SKM-1 treated with dmso at 0.1 percent for 144 hours (cell line): Measurements from ENCODE around the gene SLC26A8.
"Not testable (repeated sequence)": the region's sequence is repeated elsewhere in the genome, so short reads cannot be mapped to it uniquely, and the experiment has no call there.

Source experiments
- DNase-seq: peaks from one replicate; lab custom pipeline; 2025; ENCODE audit not compliant: unreplicated experiment; lab: John Stamatoyannopoulos, UW

The SLC26A8 gene

DNA sequence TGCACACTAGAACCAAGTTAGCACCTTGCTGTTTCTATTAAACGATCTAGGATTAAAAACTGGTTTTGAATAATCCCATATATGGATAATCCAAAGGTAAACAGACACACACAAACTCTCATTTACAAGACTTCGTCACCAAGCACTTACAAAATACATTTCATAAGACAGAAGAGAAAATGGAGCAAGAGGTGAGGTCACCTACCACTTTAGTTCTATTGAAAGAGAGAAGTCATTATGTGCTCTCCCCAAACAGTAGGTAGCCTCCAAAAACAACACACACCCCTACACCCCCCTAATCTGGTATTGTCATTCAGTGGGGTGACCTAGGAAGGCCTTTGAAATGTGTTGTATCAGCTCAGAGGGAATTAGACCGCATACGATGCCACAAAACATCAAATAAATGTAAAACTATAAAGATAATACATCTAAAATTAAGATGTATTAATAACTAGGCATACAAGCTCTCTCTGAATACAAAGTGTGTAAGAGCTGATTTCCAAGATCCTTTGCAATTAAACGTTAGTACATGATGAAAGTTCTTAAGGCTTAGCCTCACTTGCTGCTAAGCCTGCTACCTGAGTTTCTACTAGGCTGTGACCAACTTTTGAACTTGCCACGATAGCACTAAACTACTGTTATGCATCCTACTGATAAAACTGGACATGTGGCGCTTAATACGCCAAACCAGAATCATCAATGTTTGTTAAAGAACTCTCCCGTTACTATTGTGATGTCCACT, 105.2 kb downstream of the SLC26A8 start:
- peak; percentile 78 for DNase-seq

DNA sequence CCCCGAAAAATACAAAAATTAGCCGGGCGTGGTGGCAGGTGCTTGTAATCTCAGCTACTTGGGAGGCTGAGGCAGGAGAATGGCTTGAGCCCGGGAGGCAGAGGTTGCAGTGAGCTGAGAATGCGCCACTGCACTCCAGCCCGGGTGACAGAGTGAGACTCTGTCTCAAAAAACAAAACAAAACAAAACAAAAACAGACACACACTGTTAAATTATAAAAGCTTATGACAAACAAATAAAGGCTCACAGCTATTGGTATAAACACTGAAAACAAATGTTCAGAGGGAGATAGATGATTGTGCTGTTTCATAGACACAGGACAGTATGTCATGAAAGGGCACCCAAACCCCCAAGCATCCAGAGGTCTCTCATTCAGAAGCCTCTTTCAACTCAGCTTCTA, 107.5 kb downstream of the SLC26A8 start:
- not testable (repeated sequence) for DNase-seq

DNA sequence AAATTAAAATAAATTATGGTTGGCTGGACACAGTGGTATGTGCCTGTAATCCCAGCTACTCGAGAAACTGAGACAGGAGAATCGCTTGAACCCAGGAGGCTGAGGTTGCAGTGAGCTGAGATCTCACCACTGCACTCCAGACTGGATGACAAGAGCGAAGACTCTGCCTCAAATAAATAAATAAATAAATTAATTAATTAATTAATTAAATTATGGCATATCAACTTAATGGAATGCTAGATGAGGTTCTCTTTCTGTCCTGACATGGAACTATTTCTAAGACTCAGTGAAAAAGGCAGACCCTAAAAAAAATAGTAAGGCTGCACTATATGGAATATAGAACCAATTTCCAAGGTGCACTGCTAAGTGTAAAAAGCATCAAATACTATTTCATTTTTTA, 108.4 kb downstream of the SLC26A8 start:
- DNase-seq = no peak

DNA sequence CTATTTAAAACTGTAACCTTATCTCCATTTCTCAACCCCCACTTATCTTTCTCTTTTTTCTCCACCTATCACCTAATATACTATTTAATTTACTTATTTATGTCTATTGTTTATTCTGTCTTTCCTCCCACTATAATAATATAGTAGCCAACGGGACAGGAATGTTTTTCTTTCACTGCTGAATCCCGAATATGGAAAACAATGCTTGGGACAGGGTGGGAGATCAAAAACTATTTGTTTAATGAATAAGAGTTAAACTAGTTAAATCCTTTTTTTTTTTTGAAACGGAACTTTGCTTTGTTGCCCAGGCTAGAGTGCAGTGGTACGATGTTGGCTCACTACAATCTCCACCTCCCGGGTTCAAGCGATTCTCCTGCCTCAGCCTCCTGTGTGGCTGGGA, 109.9 kb downstream of the SLC26A8 start:
- no peak for DNase-seq

DNA sequence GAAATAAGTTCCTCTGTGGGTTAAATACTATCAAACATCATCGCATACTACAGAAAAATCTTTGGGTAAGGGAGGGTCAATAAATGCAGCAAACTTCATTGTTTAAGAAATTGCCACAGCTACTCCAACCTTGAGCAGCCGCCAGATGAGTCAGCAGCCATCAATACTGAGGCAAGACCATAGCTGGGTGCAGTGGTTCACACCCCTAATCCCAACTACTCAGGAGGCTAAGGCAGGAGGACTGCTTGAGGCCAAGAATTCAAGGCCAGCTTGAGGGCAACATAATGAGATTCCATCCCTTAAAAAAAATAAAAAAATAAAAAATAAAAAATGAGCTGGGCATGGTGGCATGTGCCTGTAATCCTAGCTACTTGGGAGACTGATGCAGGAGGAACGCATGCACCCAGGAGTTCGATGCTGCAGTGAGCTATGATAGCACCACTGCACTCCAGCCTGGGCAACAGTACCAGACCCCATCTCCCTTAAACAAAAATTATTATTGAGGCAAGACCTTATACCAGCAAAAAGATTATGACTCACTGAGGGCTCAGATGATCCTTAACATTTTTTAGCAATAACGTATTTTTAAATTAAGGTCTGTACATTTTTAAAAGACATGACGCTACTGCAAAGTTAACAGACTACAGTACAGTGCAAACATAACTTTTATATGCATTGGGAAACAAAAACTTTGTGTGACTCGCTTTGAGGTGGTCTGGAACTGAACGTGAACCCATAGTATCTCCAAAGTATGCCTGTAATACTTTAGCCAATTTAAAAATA, 112.4 kb downstream of the SLC26A8 start:
- DNase-seq = no peak

DNA sequence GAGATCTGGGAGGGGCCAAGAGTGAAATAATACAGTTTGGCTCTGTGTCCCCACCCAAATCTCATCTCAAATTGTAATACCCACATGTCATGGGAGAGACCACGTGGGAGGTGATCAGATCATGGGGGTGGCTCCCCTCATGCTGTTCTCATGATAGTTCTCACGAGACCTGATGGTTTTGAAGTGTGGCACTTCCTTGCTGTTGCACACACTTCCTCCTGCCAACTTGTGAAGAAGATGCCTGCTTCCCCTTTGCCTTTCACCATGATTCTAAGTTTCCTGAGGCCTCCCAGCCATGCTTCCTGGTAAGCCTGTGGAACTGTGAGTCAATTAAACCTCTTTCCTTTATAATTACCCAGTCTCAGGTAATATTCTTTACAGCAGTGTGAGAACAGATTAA, 114.9 kb downstream of the SLC26A8 start:
- DNase-seq = not testable (repeated sequence)

DNA sequence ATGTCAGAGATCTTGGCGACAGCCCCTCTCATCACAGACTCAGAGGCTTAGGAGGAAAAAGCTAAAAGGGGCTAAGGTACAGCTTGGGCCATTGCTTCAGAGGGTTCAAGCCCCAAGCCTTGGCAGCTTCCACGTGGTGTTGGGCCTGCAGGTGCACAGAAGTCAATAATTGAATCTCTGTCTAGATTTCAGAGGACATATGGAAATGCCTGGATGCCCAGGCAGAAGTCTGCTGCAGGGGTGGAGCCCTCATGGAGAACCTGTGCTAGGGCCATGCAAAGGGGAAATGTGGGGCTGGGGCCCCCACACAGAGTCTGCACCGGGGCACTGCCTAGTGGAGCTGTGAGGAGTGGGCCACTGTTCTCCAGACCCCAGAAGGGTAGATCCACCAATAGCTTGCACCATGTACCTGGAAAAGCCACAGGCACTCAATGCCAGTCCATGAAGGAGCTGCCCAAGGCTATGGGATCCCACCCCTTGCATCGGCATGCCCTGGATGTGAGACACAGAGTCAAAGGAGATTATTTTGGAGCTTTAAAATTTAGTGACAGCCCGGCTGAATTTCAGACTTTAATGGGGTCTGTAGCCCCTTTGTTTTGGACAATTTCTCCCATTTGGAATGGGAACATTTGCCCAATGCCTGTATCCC, 115.6 kb downstream of the SLC26A8 start:
- not testable (repeated sequence) for DNase-seq

DNA sequence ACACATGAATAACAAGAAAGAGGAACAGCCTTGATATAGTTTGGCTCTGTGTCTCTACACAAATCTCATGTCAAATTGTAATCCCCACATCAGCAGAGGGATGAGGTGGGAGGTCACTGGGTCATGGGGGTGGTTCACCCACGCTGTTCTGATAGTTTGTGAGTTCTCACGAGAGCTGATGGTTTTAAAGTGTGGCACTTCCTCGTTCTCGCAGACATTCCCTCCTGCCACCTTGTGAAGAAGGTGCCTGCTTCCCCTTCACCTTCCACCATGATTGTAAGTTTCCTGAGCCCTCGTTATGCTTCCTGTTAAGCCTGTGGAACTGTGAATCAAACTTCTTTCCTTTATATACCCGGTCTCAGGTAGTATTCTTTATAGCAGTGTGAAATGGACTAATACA, 116.7 kb downstream of the SLC26A8 start:
- no peak for DNase-seq

DNA sequence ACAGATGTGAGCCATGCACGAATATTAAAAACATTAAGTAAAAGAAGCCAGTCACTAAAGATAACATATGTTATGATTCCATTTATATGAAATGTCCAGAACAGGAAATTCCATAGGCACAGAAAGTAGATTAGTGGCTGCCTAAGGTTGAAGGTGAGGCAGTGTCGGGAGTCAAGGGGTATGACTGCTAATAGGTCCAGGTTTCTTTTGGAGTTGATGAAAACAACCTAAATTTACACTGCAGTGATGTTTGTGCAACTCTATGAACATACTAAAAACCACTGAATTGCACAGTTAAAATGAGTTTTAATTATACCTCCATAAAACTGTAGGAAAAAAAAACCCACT, 118.0 kb downstream of the SLC26A8 start:
- DNase-seq = no peak

DNA sequence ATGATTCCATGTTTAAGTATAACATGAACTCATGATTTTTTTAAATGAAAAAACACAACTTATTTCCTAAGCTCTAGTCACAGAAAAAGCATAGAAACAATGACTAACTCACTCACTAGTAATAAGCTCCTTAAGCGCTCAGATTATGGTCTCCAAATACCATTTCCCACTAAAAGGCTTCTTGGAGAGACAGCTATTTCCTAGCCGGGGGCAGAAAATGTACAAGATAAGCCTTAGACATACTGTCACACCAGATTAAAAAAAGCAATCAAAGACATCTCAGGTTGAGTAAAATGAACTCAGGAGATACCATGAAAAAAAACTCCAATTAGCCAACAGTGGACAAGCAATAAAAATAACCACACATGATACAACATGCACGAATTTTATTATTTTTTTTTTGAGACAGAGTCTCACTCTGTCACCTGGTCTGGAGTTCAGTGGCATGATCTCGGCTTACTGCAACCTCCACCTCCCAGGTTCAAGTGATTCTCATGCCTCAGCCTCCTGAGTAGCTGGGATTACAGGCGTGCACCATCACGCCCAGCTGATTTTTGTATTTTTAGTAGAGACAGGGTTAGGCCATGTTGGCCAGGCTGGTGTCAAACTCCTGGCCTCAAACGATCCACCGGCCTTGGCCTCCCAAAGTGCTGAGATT, 118.5 kb downstream of the SLC26A8 start:
- DNase-seq = no peak

DNA sequence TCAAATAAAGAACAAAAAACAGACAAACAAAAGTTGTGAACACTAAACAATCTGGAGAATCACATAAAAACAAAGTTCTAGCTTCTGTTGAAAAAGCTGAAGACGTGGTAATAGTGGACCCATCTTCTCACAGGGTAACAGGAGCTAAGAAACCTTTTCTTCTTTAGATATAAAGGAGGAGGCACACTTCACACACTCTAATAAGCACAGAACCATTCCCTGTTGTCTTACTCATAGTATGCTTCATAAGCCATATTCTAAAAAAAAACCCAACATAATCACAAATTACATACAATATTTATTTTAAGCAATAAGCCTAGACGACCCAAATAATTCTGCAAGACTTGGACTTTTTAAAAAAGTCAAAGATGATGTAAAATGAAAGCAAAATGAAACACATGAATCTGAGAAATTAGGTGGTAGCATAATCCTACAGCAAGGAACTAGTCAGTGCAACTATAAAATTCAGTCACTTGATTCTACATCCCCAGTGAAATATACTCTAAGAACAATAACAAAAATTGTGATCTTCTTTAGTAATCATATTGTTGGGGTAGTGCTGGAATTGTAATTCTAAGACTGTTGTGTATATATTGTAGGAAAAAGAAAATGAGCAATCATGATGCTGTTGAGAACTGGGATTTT, 119.2 kb downstream of the SLC26A8 start:
- DNase-seq = no peak

DNA sequence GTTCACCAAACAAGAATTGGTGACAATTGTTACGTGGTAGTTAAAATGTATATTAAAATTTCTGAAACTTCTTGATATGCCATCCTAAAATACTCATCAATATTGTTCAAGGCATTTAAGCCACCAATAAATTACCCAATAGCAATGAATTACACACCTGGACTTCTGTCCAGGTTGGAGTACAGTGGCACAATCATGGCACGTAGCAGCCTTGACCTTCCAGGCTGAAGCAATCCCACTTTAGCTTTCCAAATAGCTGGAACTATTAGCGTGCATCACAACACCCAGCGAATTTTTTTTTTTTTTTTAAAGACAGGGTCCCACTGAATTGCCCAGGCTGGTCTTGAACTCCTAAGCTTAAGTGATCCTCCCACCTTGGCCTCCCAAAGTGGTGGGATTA, 120.8 kb downstream of the SLC26A8 start:
- no peak for DNase-seq

DNA sequence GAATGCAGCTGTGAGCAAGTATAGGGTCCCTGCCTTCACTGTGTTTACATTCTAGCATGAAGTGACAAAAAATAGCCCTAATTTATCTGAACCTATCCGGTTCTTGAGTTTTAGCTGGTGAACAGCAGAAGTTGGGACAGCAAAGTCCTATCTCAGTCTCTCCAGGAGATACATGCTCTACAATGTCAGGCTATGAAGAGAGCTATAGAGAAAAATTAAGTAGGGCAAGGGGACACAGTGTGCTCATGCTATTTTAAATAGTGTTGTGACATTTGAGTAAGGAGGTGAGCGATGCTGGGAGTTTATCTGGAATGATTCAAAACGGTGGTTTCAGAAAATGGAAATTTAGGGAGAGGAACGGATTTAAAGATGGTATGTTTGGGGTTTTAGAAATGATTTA, 124.0 kb downstream of the SLC26A8 start:
- DNase-seq = no peak

DNA sequence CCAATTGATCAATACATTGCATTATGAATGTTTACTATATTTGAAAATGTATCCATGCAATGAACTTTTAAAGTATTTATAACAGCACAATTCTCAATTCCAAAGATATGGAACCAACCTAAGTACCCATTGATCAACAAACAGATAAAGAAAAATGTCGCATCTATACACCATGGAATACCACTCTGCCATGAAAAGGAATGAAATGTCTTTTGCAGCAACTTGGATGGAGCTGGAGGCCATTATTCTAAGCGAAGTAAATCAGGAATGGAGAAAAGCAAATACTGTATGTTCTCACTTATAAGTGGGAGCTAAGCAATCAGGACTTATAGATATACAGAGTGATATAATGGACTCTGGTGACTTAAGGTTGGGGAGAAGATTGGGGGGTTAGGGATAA, 126.4 kb downstream of the SLC26A8 start:
- DNase-seq = no peak

DNA sequence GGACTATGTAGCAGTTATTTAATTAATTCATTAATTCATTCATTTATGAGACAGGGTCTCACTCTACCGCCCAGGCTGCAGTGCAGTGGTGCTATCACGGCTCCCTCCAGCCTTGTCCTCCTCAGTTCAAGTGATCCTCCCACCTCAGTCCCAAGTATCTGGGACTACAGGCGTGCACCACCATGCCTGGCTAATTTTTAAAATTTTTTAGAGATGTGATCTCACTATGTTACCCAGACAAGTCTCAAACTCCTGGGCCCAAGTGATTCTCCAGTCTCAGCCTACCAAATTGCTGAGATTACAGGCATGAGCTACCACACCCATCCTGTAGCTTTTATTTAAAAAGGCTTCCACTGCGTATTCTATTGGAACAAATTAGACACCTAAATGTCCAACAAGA, 127.0 kb downstream of the SLC26A8 start:
- no peak for DNase-seq

DNA sequence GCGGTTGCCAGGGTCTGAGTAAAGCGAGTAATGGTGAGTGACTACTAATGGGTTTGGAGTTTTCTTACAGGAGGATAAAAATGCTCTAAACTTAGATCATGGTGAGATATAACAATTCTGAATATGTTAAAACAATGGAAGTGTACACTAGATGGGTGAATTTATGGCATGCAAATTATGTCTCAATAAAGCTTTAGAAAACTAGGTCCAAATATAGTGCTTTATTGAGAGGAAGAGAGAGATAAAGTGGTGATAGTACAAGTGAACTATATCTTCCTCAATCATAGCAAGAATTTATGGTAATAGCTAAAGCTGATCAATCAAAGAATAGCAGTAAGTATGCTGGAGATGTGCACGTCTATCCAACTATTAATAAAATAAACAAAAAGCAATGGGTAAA, 127.4 kb downstream of the SLC26A8 start:
- no peak for DNase-seq

DNA sequence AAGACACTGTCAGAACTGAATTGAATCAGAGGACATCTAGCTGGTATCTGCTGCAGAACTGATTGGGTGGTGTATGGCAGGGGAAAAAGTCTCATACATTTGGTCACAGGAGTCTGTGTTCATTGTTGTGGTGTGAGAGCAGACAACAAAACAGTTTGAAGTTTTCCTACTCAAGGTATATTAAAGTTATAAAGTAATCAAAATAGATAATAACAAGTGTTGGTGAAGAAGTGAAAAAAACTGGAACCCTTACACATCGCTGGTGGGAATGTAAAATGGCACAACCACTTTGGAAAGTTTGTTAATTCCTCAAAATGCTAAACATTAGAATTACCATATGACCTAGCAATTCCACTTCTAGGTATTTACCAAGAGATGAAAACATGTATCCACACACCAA, 128.2 kb downstream of the SLC26A8 start:
- DNase-seq = no peak

DNA sequence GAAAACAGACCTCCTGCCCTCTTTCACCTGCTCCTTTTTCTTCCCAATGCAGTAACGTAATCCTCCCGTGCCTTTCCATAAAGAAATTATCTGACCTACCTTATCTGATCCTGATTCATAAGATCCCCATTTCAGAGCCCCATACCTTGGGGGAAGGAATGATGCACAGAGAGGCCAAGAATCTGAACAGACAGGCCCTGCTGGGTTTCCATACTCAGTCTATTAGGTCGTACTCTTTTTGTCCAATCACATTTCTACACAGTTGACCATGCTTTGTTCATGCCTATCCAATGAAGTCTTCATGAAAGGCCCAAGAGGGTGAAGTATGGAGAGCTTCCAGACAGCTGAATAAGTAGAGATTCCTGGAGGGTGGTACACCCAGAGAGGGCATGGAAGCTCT, 128.9 kb downstream of the SLC26A8 start:
- DNase-seq = no peak

DNA sequence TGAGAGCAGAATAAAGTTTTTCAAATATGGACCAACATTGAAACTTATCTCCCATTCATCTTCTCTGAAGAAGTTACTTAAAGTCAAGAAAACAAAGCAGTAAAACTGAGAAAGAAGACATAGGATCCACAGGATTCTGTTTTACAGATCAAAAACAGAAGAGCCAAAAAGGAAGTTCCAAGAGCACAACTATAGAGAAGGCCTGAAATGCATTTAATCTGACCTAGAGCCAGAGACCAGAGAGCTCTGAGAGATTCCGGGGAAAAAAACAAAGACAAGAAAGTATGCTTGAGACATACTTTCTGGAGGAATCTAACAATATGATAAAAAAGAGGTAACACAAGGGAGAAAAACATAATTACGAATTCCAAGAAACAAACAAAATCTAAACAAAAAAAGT, 129.7 kb downstream of the SLC26A8 start:
- no peak for DNase-seq
